Endothelial cell of umbilical vein (primary cell): ENCODE results near the gene KIAA0232. TPM values are rescaled to one million over a fixed set of nuclear protein-coding genes. Genes with fewer than 3 reads are reported as not detected.

Experiments used
- BruUV-seq: library from RNA; stranded (reverse); fragments of 400-500 nt; replicated peaks from 2 replicates; lab custom pipeline; 2021; lab: Mats Ljungman, UMichigan
- CTCF ChIA-PET: fragments of 300-600, 350-600 bp; sonication (Branson Sonifier 250); formaldehyde crosslinking; loops from one replicate; lab custom pipeline; 2021; ENCODE audit warnings: antibody characterized with exemption, inconsistent platforms; lab: Charles Lee
- POLR2A ChIA-PET: fragments of 300-600, 350-600 bp; sonication (Branson Sonifier 250); formaldehyde crosslinking; loops from one replicate; lab custom pipeline; 2021; ENCODE audit warnings: antibody characterized with exemption, inconsistent platforms; lab: Charles Lee
- DNase-seq: peaks from one replicate; pipeline ENCODE4 v3.0.0-alpha.2; 2011; ENCODE audit warnings: low read depth, low spot score
- FAIRE-seq: peaks from 2 replicates; lab custom pipeline; 2011; peaks lifted over from hg19 to GRCh38; lab: Jason Lieb, UNC
- H2AFZ ChIP-seq: 2 replicates; pipeline ENCODE4 v1.6.0; 2012; ENCODE audit warnings: low read depth, low read length, control low read depth, inconsistent platforms
- H3K27ac ChIP-seq: 2 replicates; pipeline ENCODE4 v1.5.1; 2011; ENCODE audit warnings: low read depth, mild to moderate bottlenecking, control low read depth, low read length, moderate library complexity; ENCODE audit not compliant: insufficient read depth
- H3K27me3 ChIP-seq, 2 experiments: 2 replicates each; pipeline versions ENCODE4 v1.6.0 to v1.6.1; 2011; ENCODE audit warnings: low read length in 2 of 2, mixed read lengths in 1 of 2; ENCODE audit not compliant: control insufficient read depth in 2 of 2, insufficient read depth in 2 of 2
- H3K36me3 ChIP-seq, 2 experiments: 2 replicates in 1 of 2; 3 replicates in 1 of 2; pipeline ENCODE4 v1.5.1; 2011; ENCODE audit warnings: low read length in 2 of 2, mild to moderate bottlenecking in 1 of 2, moderate library complexity in 1 of 2; ENCODE audit not compliant: control insufficient read depth in 2 of 2, insufficient read depth in 2 of 2; ENCODE audit errors: extremely low read depth in 1 of 2
- H3K4me1 ChIP-seq: 3 replicates; pipeline ENCODE4 v1.5.1; 2011; ENCODE audit warnings: mild to moderate bottlenecking, low read length; ENCODE audit not compliant: control insufficient read depth, insufficient read depth; ENCODE audit errors: extremely low read depth
- H3K4me2 ChIP-seq: 2 replicates; pipeline ENCODE4 v1.6.1; 2011; ENCODE audit warnings: low read length, control low read depth, mixed read lengths; ENCODE audit not compliant: insufficient read depth
- H3K4me3 ChIP-seq, 3 experiments: fragments of 200-600 bp in 1 of 3; sonication (generic), shearing (Covaris generic) in 1 of 3; replicated peaks in 1 of 3; 2 replicates each; pipeline ENCODE4 v1.5.1; 2011 to 2016; ENCODE audit warnings: control low read depth in 3 of 3, low read length in 3 of 3, mild to moderate bottlenecking in 2 of 3, inconsistent platforms in 1 of 3, low read depth in 1 of 3, moderate library complexity in 1 of 3; ENCODE audit not compliant: insufficient read depth in 1 of 3
- H3K79me2 ChIP-seq: 2 replicates; pipeline ENCODE4 v1.6.0; 2012; ENCODE audit warnings: low read length, inconsistent platforms; ENCODE audit not compliant: control insufficient read depth, insufficient read depth
- H3K9ac ChIP-seq: replicated peaks from 2 replicates; pipeline ENCODE3; 2011; ENCODE audit warnings: low read length, control low read depth; ENCODE audit not compliant: insufficient read depth; ENCODE audit errors: extremely low read depth
- H3K9me1 ChIP-seq: replicated peaks from 3 replicates; pipeline ENCODE4 v1.6.0; 2011; ENCODE audit warnings: mild to moderate bottlenecking, low read length; ENCODE audit not compliant: control insufficient read depth, insufficient read depth; ENCODE audit errors: extremely low read depth
- H3K9me3 ChIP-seq: replicated peaks from 2 replicates; pipeline ENCODE4 v1.5.1; 2012; ENCODE audit warnings: low read length, inconsistent platforms; ENCODE audit not compliant: control insufficient read depth, insufficient read depth
- H4K20me1 ChIP-seq: replicated peaks from 2 replicates; pipeline ENCODE3; 2011; ENCODE audit warnings: mild to moderate bottlenecking, low read length; ENCODE audit not compliant: control insufficient read depth, insufficient read depth; ENCODE audit errors: extremely low read depth
- CTCF ChIP-seq, 2 donors: IDR thresholded peaks; 1 replicate in 1 of 2; 2 replicates in 1 of 2; pipeline ENCODE4 v1.5.1; 2011; ENCODE audit warnings: low read length in 2 of 2, mild to moderate bottlenecking in 2 of 2, moderate library complexity in 2 of 2, control low read depth in 1 of 2, inconsistent platforms in 1 of 2, low read depth in 1 of 2; ENCODE audit not compliant: insufficient read depth in 1 of 2; ENCODE audit errors: extremely low read depth in 1 of 2
- EZH2 ChIP-seq: IDR thresholded peaks from 2 replicates; pipeline ENCODE4 v1.6.1; 2012; ENCODE audit warnings: borderline replicate concordance, low read depth, mild to moderate bottlenecking, moderate library complexity, low read length, inconsistent platforms; ENCODE audit not compliant: severe bottlenecking
- FOS ChIP-seq: IDR thresholded peaks from 2 replicates; pipeline ENCODE4 v1.6.1; 2011; ENCODE audit warnings: mild to moderate bottlenecking, low read length, moderate library complexity, borderline replicate concordance; ENCODE audit not compliant: insufficient read depth
- GATA2 ChIP-seq: IDR thresholded peaks from 2 replicates; pipeline ENCODE4 v1.7.0; 2011; ENCODE audit warnings: low read depth, mild to moderate bottlenecking, moderate library complexity, mixed read lengths, low read length; ENCODE audit not compliant: insufficient read length, insufficient read depth
- JUN ChIP-seq: IDR thresholded peaks from 2 replicates; pipeline ENCODE4 v1.6.1; 2011; ENCODE audit warnings: borderline replicate concordance, low read depth; ENCODE audit not compliant: insufficient read length, insufficient read depth
- MAX ChIP-seq: IDR thresholded peaks from 2 replicates; pipeline ENCODE4 v1.6.1; 2011; ENCODE audit not compliant: insufficient read depth, insufficient read length
- MYC ChIP-seq: IDR thresholded peaks from one replicate; pipeline ENCODE4 v1.6.1; 2011; ENCODE audit warnings: mild to moderate bottlenecking, low read depth, low read length
- POLR2A ChIP-seq: IDR thresholded peaks from 2 replicates; pipeline ENCODE4 v1.6.1; 2012; ENCODE audit warnings: low read depth, mild to moderate bottlenecking, control low read depth, low read length
- POLR2AphosphoS5 ChIP-seq: IDR thresholded peaks from 2 replicates; pipeline ENCODE4 v1.6.1; 2012; ENCODE audit warnings: low read depth, mild to moderate bottlenecking, control low read depth, low read length, moderate library complexity; ENCODE audit not compliant: insufficient read depth
- dilution Hi-C: fragments of 300-500 bp; cut with MboI; formaldehyde crosslinking; loops from one replicate; pipeline ENCODE4 v1.15.0; 2019; ENCODE audit warnings: low sequenced_read_pairs; ENCODE audit not compliant: extremely low pct_ligation_motif_present
- intact Hi-C: fragments of 100-400 bp; cut with micrococcal nuclease; formaldehyde crosslinking; loops from one replicate; pipeline ENCODE4 v1.10.0; 2022
- polyA plus RNA-seq, 4 experiments: library from polyadenylated mRNA; depleted of rRNA in 3 of 4; stranded (reverse) in 3 of 4; unstranded in 1 of 4; fragments of >200 nt; gene quantifications; 2 replicates each; pipeline versions ENCODE4 v1.2.1 to v1.2.3, GENCODE V29; 2011 to 2012; ENCODE audit warnings: missing spikeins in 1 of 4
- total RNA-seq: library from RNA; stranded (reverse); gene quantifications from 2 replicates; pipeline ENCODE4 v1.2.3, GENCODE V29; 2021

The KIAA0232 gene
- total and polyA plus RNA-seq, 2 donors (not counting 3 experiments of a cell fraction or from before 2014, with no cell fraction given): 5.3 to 18.4 TPM

- TF ChIP-seq FOS: no peak
- TF ChIP-seq POLR2AphosphoS5: no peak
- no peak for TF ChIP-seq GATA2
- TF ChIP-seq CTCF (IDR thresholded peaks at IDR 0.05; ENCODE audit: extremely low read depth in 1 of 2, insufficient read depth in 1 of 2, low read depth in 1 of 2, low read length in 2 of 2): no peak
- TF ChIP-seq EZH2: no peak
- no peak for TF ChIP-seq MYC
- TF ChIP-seq MAX: no peak
- no peak for TF ChIP-seq POLR2A
- no peak for TF ChIP-seq JUN
- Histone ChIP-seq H3K27ac (no peak overlapping the region), H3K9ac (no peak overlapping the region), H4K20me1 (peaks cover under 1% of the 10 kb centered on the region), H2AFZ (no peak overlapping the region), H3K27me3 (no peaks in the 10 kb centered on the region), H3K9me3 (no peaks in the 10 kb centered on the region), H3K36me3 (no peaks in the 10 kb centered on the region), H3K4me1 (no peaks in the 10 kb centered on the region), H3K4me3 (no peak overlapping the region), H3K4me2 (no peak overlapping the region), H3K9me1 (no peaks in the 10 kb centered on the region), H3K79me2 (peaks cover 55% of the 10 kb centered on the region)
- CTCF ChIA-PET: no interaction called here
- POLR2A ChIA-PET: no interaction called here
- BruUV-seq: no TSS peak
- intact Hi-C loops: no loop called here
- dilution Hi-C loops: no loop called here
- no peak for FAIRE-seq
- no peak for DNase-seq
These were observed 31.2 kb downstream of the KIAA0232 start for GRCh38 chr4:6813725-6814124.
